A549 (cell line): ENCODE results near the gene ADAMTS2. TPM values are rescaled to one million over a fixed set of nuclear protein-coding genes. Genes with fewer than 3 reads are reported as not detected.

Source experiments
- ATAC-seq, 2 experiments: fragments of 200-7000 bp in 1 of 2; fragments of >200 bp in 1 of 2; cut with Nextera tagmentation in 1 of 2; cut with Tn5 transposase in 1 of 2; 3 replicates each; pipeline versions ENCODE4 v1.8.0 to v1.9.1; 2018 to 2020; ENCODE audit warnings: mild to moderate bottlenecking in 1 of 2, moderate library complexity in 1 of 2
- CTCF ChIA-PET: fragments of 300-600 bp; sonication (Branson Sonifier 250); formaldehyde crosslinking; extraction: SDS; loops from one replicate; lab custom pipeline; 2021; ENCODE audit warnings: antibody characterized with exemption, inconsistent platforms; lab: Yijun Ruan, JAX
- POLR2A ChIA-PET: fragments of 350-600 bp; formaldehyde crosslinking; extraction: SDS; loops from one replicate; lab custom pipeline; 2021; ENCODE audit warnings: antibody characterized with exemption, inconsistent platforms; lab: Yijun Ruan, JAX
- DNase-seq, 2 experiments: peaks; one replicate each; pipeline versions ENCODE4 v3.0.0 to v3.0.0-alpha.2; 2011 to 2016; ENCODE audit warnings: low read depth in 1 of 2, low spot score in 1 of 2
- FAIRE-seq: peaks from 2 replicates; lab custom pipeline; 2011; peaks lifted over from hg19 to GRCh38; lab: Jason Lieb, UNC
- H3K27ac ChIP-seq, 2 experiments: fragments of >200 bp; sonication (Bioruptor Twin); formaldehyde crosslinking; 3 replicates each; pipeline ENCODE4 v1.5.1; 2016 to 2017
- H3K4me1 ChIP-seq: fragments of >200 bp; sonication (Bioruptor Twin); formaldehyde crosslinking; 3 replicates; pipeline ENCODE4 v1.6.1; 2016
- H3K4me2 ChIP-seq: fragments of >200 bp; sonication (Bioruptor Twin); formaldehyde crosslinking; 3 replicates; pipeline ENCODE4 v1.6.1; 2016
- H3K4me3 ChIP-seq: fragments of >200 bp; sonication (Bioruptor Twin); formaldehyde crosslinking; 3 replicates; pipeline ENCODE4 v1.5.1; 2016
- H3K9me3 ChIP-seq: fragments of >200 bp; sonication (Bioruptor Twin); formaldehyde crosslinking; 3 replicates; pipeline ENCODE4 v1.6.1; 2016
- CBX2 ChIP-seq: fragments of 200-600 bp; sonication (generic); IDR thresholded peaks from 2 replicates; pipeline ENCODE4 v1.6.1; 2016; ENCODE audit warnings: low read depth, mild to moderate bottlenecking, borderline replicate concordance
- CEBPB ChIP-seq, 2 experiments: fragments of >200 bp in 1 of 2; sonication (Bioruptor Twin) in 1 of 2; formaldehyde crosslinking in 1 of 2; IDR thresholded peaks; 2 replicates each; pipeline ENCODE4 v1.6.1; 2012 to 2016
- EHF ChIP-seq: fragments of 250-450 bp; sonication (Bioruptor Pico); IDR thresholded peaks from 2 replicates; pipeline ENCODE4 v1.5.0; 2020; ENCODE audit warnings: mild to moderate bottlenecking
- EHMT2 ChIP-seq: fragments of 200-600 bp; sonication (generic); IDR thresholded peaks from 2 replicates; pipeline ENCODE4 v1.6.1; 2016; ENCODE audit warnings: antibody characterized with exemption, low read depth, mild to moderate bottlenecking, moderate library complexity
- EP300 ChIP-seq, 2 experiments: fragments of >200 bp; sonication (Bioruptor Twin); formaldehyde crosslinking; IDR thresholded peaks; 2 replicates in 1 of 2; 3 replicates in 1 of 2; pipeline ENCODE4 v1.6.1; 2016 to 2017
- ESRRA ChIP-seq: fragments of 150-350 bp; IDR thresholded peaks from 2 replicates; pipeline ENCODE4 v1.6.1; 2014; ENCODE audit warnings: mild to moderate bottlenecking, low read length, borderline replicate concordance
- FOXS1 ChIP-seq: fragments of 250-450 bp; sonication (Bioruptor Pico); IDR thresholded peaks from 2 replicates; pipeline ENCODE4 v1.5.0; 2020; ENCODE audit warnings: mild to moderate bottlenecking, moderate library complexity
- HOXB13 ChIP-seq: fragments of 250-450 bp; sonication (Bioruptor Pico); IDR thresholded peaks from 2 replicates; pipeline ENCODE4 v1.5.0; 2020; ENCODE audit warnings: low read depth, mild to moderate bottlenecking, moderate library complexity
- HOXB5 ChIP-seq: fragments of 250-450 bp; sonication (Bioruptor Pico); IDR thresholded peaks from 2 replicates; pipeline ENCODE4 v1.5.0; 2020; ENCODE audit warnings: mild to moderate bottlenecking, moderate library complexity
- JUNB ChIP-seq: fragments of >200 bp; sonication (Bioruptor Twin); formaldehyde crosslinking; IDR thresholded peaks from 2 replicates; pipeline ENCODE4 v1.6.1; 2016
- KDM1A ChIP-seq: fragments of 200-600 bp; sonication (generic); IDR thresholded peaks from 2 replicates; pipeline ENCODE4 v1.6.1; 2016; ENCODE audit warnings: low read depth, mild to moderate bottlenecking
- MAFK ChIP-seq: fragments of 450-650 bp; IDR thresholded peaks from 2 replicates; pipeline ENCODE4 v1.6.1; 2014; ENCODE audit not compliant: partially characterized antibody
- MYC ChIP-seq: IDR thresholded peaks from 2 replicates; pipeline ENCODE4 v1.6.1; 2012; ENCODE audit warnings: mild to moderate bottlenecking, inconsistent platforms, low read length, improper control_type of control experiment, borderline replicate concordance
- NPAS2 ChIP-seq: fragments of 250-450 bp; sonication (Bioruptor Pico); IDR thresholded peaks from 2 replicates; pipeline ENCODE4 v1.8.0; 2022; ENCODE audit warnings: mild to moderate bottlenecking, moderate library complexity, borderline replicate concordance
- NR3C1 ChIP-seq: fragments of >200 bp; sonication (Bioruptor Twin); formaldehyde crosslinking; IDR thresholded peaks from 3 replicates; pipeline ENCODE4 v1.6.1; 2017
- POLR2A ChIP-seq: IDR thresholded peaks from 2 replicates; pipeline ENCODE4 v1.6.1; 2012; ENCODE audit warnings: mild to moderate bottlenecking, low read length
- RARB ChIP-seq: fragments of 250-450 bp; sonication (Bioruptor Pico); IDR thresholded peaks from 2 replicates; pipeline ENCODE4 v1.8.0; 2021; ENCODE audit warnings: mild to moderate bottlenecking, moderate library complexity
- RFX5 ChIP-seq: fragments of 450-650 bp; IDR thresholded peaks from 2 replicates; pipeline ENCODE4 v1.7.1; 2014; ENCODE audit warnings: antibody characterized with exemption, mild to moderate bottlenecking, moderate library complexity
- RNF2 ChIP-seq: fragments of 200-600 bp; sonication (generic); IDR thresholded peaks from 2 replicates; pipeline ENCODE4 v1.6.1; 2016; ENCODE audit warnings: low read depth, mild to moderate bottlenecking, antibody characterized with exemption, moderate library complexity, borderline replicate concordance
- TP53 ChIP-seq: fragments of 250-450 bp; sonication (Bioruptor Pico); IDR thresholded peaks from 2 replicates; pipeline ENCODE4 v1.5.0; 2021; ENCODE audit warnings: mild to moderate bottlenecking, moderate library complexity
- ZSCAN20 ChIP-seq: fragments of 250-450 bp; sonication (Bioruptor Pico); IDR thresholded peaks from 2 replicates; pipeline ENCODE4 v1.8.0; 2022; ENCODE audit warnings: mild to moderate bottlenecking, moderate library complexity
- WGBS: methylation state at CpG from one replicate; pipeline ENCODE4 v1.1.6; 2017; ENCODE audit errors: missing lambda C conversion rate; 5-methylcytosine and 5-hydroxymethylcytosine counted together
- polyA plus RNA-seq, 4 experiments: library from polyadenylated mRNA; depleted of rRNA in 3 of 4; stranded (reverse); fragments of >200 nt; fragmentation: RNase III in 1 of 4; extraction: RNeasy Plus Mini Kit Qiagen cat#74134 plus additional on column Dnase treatment in 1 of 4; gene quantifications; 2 replicates in 3 of 4; 3 replicates in 1 of 4; pipeline ENCODE4 v1.2.3, GENCODE V29; 2011 to 2017
- TF ChIP-seq, protein P1 (sequence below): fragments of >200 bp; sonication (Bioruptor Twin); formaldehyde crosslinking; IDR thresholded peaks from 2 replicates; pipeline ENCODE4 v1.6.1; 2016
- TF ChIP-seq, protein P2 (sequence below): IDR thresholded peaks from 2 replicates; pipeline ENCODE4 v1.6.1; 2012; ENCODE audit warnings: low read depth, borderline replicate concordance
- TF ChIP-seq, protein P3 (sequence below): fragments of 250-450 bp; sonication (Bioruptor Pico); IDR thresholded peaks from 2 replicates; pipeline ENCODE4 v1.5.0; 2021; ENCODE audit warnings: mild to moderate bottlenecking, moderate library complexity, borderline replicate concordance
- TF ChIP-seq, protein P4 (sequence below): fragments of 450-650 bp; IDR thresholded peaks from 2 replicates; pipeline ENCODE4 v1.6.1; 2014; ENCODE audit warnings: antibody characterized with exemption
- TF ChIP-seq, protein P5 (sequence below): fragments of 200-600 bp; sonication (generic); IDR thresholded peaks from 2 replicates; pipeline ENCODE4 v1.6.1; 2016; ENCODE audit warnings: antibody characterized with exemption, mild to moderate bottlenecking, moderate library complexity
- TF ChIP-seq, protein P6 (sequence below): IDR thresholded peaks from 2 replicates; pipeline ENCODE4 v1.6.1; 2012

Gene ADAMTS2
- polyA plus RNA-seq, 2 of the 4 experiments (the other 2 are of a cell fraction) = not detected

DNA sequence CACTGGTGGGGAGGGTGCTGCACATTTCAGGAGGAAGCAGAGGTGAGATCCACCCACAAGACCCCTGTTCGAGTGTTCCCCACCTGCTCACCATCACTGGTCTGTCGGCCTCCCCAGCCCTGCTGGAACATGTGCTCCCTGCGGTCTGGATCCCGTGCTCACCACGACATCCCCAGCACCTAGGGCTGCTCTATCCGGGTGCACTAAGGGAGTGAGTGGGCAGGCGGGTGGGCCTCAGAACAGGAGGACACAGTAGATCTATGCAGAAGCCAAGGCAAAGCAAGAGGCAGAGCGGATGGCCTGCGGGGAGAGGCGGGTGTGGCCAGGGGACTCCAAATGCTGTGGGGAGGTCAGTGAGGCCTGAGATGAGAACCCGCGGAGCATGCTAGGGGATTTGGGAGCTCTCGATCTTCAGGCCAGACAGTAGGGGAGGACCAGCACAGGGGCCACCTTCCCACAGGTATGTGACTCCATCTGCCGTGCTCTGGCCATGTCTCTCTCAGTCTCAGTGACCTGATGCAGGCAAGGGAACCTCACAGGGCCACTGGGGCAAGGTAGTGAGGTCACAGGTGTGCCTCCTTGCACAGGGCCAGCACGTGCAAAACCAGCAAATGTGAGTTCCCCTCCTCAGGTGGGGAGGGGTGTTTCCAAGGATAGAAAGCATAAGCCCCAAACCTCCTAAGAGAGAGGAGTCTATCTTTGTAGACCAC, 150.9 kb downstream of the ADAMTS2 start:
- TF ChIP-seq MAFK = no peak
- no peak for TF ChIP-seq NPAS2 (CRISPR knock-in tag)
- TF ChIP-seq RFX5 = no peak
- TF ChIP-seq HOXB13 (CRISPR knock-in tag) = no peak
- TF ChIP-seq, protein P1, sequence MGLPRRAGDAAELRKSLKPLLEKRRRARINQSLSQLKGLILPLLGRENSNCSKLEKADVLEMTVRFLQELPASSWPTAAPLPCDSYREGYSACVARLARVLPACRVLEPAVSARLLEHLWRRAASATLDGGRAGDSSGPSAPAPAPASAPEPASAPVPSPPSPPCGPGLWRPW = no peak
- no peak for TF ChIP-seq RNF2
- TF ChIP-seq MYC = no peak
- TF ChIP-seq, protein P2, sequence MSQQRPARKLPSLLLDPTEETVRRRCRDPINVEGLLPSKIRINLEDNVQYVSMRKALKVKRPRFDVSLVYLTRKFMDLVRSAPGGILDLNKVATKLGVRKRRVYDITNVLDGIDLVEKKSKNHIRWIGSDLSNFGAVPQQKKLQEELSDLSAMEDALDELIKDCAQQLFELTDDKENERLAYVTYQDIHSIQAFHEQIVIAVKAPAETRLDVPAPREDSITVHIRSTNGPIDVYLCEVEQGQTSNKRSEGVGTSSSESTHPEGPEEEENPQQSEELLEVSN = no peak
- TF ChIP-seq NR3C1 = no peak
- no peak for TF ChIP-seq CEBPB (IDR thresholded peaks at IDR 0.05)
- no peak for TF ChIP-seq JUNB
- no peak for TF ChIP-seq FOXS1 (CRISPR knock-in tag)
- no peak for TF ChIP-seq ZSCAN20 (CRISPR knock-in tag)
- TF ChIP-seq POLR2A = no peak
- TF ChIP-seq, protein P3, sequence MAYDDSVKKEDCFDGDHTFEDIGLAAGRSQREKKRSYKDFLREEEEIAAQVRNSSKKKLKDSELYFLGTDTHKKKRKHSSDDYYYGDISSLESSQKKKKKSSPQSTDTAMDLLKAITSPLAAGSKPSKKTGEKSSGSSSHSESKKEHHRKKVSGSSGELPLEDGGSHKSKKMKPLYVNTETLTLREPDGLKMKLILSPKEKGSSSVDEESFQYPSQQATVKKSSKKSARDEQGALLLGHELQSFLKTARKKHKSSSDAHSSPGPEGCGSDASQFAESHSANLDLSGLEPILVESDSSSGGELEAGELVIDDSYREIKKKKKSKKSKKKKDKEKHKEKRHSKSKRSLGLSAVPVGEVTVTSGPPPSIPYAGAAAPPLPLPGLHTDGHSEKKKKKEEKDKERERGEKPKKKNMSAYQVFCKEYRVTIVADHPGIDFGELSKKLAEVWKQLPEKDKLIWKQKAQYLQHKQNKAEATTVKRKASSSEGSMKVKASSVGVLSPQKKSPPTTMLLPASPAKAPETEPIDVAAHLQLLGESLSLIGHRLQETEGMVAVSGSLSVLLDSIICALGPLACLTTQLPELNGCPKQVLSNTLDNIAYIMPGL (CRISPR knock-in tag) = no peak
- TF ChIP-seq, protein P4, sequence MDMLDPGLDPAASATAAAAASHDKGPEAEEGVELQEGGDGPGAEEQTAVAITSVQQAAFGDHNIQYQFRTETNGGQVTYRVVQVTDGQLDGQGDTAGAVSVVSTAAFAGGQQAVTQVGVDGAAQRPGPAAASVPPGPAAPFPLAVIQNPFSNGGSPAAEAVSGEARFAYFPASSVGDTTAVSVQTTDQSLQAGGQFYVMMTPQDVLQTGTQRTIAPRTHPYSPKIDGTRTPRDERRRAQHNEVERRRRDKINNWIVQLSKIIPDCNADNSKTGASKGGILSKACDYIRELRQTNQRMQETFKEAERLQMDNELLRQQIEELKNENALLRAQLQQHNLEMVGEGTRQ = no peak
- TF ChIP-seq EP300 (IDR thresholded peaks at IDR 0.05) = no peak
- TF ChIP-seq, protein P5, sequence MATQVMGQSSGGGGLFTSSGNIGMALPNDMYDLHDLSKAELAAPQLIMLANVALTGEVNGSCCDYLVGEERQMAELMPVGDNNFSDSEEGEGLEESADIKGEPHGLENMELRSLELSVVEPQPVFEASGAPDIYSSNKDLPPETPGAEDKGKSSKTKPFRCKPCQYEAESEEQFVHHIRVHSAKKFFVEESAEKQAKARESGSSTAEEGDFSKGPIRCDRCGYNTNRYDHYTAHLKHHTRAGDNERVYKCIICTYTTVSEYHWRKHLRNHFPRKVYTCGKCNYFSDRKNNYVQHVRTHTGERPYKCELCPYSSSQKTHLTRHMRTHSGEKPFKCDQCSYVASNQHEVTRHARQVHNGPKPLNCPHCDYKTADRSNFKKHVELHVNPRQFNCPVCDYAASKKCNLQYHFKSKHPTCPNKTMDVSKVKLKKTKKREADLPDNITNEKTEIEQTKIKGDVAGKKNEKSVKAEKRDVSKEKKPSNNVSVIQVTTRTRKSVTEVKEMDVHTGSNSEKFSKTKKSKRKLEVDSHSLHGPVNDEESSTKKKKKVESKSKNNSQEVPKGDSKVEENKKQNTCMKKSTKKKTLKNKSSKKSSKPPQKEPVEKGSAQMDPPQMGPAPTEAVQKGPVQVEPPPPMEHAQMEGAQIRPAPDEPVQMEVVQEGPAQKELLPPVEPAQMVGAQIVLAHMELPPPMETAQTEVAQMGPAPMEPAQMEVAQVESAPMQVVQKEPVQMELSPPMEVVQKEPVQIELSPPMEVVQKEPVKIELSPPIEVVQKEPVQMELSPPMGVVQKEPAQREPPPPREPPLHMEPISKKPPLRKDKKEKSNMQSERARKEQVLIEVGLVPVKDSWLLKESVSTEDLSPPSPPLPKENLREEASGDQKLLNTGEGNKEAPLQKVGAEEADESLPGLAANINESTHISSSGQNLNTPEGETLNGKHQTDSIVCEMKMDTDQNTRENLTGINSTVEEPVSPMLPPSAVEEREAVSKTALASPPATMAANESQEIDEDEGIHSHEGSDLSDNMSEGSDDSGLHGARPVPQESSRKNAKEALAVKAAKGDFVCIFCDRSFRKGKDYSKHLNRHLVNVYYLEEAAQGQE = no peak
- no peak for TF ChIP-seq TP53
- TF ChIP-seq RARB = no peak
- ATAC-seq (no peak), FAIRE-seq (no peak), DNase-seq (no peak)
- Histone ChIP-seq H3K4me2 (no peak overlapping the region), H3K4me3 (no peak overlapping the region), H3K9me3 (peaks cover 13% of the 10 kb centered on the region; the same call in 1 of the 3 replicates), H3K27ac (no peak overlapping the region), H3K4me1 (no peaks in the 10 kb centered on the region)
- WGBS = 45% methylated on average over 14 of the region's 15 CpGs
- ChIA-PET POLR2A (no interaction called here), CTCF (no interaction called here)

DNA sequence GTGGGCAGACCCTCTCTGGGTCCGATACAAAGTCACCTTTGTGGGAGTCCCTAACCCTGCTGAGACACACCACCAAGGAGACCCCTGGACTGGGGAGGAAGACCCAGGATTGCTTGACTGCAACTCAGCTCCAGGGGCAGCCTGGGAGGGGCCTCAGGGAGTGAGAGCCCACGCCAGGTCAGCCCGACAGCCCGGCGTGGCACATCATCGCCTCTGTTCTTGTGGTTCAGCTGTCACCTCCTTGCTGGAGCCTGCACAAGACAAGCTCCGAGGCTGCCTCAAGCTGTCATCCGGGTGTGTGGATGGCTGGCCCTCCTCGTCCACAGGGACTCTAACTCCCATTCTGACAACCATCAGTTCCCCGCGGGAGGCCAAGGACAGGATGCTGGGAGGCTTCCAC, 151.5 kb downstream of the ADAMTS2 start:
- ChIA-PET POLR2A (no interaction called here), CTCF (interaction anchor here (0.5 kb wide), 2 partner anchors 69 to 714 kb away, joined by 3 read pairs; no protein-coding TSS in a partner anchor)
- H3K4me2 ChIP-seq = no peak overlapping the region
- no peaks in the 10 kb centered on the region for H3K4me1 ChIP-seq
- no peak for ATAC-seq
- WGBS = 37% methylated on average over 11 of the region's 11 CpGs
- no peak overlapping the region for H3K27ac ChIP-seq
- FAIRE-seq = no peak
- H3K4me3 ChIP-seq = no peak overlapping the region
- H3K9me3 ChIP-seq = peaks cover 15% of the 10 kb centered on the region; the same call in 1 of the 3 replicates
- DNase-seq = no peak
- TF ChIP-seq RNF2 (no peak), KDM1A (no peak), NR3C1 (no peak), HOXB13 (CRISPR knock-in tag) (no peak), EHF (no peak), EHMT2 (no peak), RFX5 (no peak), ESRRA (no peak), CBX2 (no peak), HOXB5 (CRISPR knock-in tag) (no peak)
- TF ChIP-seq, protein P3 (CRISPR knock-in tag) = no peak
- TF ChIP-seq, protein P6, sequence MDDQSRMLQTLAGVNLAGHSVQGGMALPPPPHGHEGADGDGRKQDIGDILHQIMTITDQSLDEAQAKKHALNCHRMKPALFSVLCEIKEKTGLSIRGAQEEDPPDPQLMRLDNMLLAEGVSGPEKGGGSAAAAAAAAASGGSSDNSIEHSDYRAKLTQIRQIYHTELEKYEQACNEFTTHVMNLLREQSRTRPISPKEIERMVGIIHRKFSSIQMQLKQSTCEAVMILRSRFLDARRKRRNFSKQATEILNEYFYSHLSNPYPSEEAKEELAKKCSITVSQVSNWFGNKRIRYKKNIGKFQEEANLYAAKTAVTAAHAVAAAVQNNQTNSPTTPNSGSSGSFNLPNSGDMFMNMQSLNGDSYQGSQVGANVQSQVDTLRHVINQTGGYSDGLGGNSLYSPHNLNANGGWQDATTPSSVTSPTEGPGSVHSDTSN = no peak
